ENCODE measurements around the gene GPA33.

GPA33 gene

GRCh38 chr1:167090314-167090942 lies at the start of gene GPA33:
Gene GPA33 (minus strand): TSS chr1:167090377. CDS start chr1:167090287, 90 bp downstream.
- Histone ChIP-seq H3K9ac (ENCODE audit: low read depth, low read length) (no peak within 1 kb of the TSS), H3K4me3 (ENCODE audit: low read depth, low read length) (no peak within 1 kb of the TSS), H3K27me3 (ENCODE audit: control insufficient read depth, insufficient read depth, low read length) (no peaks in the 10 kb centered on the region)

GRCh38 chr1:167138703-167139102 lies 48.5 kb upstream of the GPA33 start:
- Histone ChIP-seq H3K9me3 (ENCODE audit: control insufficient read depth, insufficient read depth, low read length) (no peaks in the 10 kb centered on the region), H3K36me3 (ENCODE audit: control insufficient read depth, insufficient read depth, low read length) (no peaks in the 10 kb centered on the region), H3K9ac (ENCODE audit: low read depth, low read length) (no peak overlapping the region), H3K4me3 (ENCODE audit: low read depth, low read length) (no peak overlapping the region), H3K4me1 (ENCODE audit: control insufficient read depth, insufficient read depth, low read length) (peaks cover 17% of the 10 kb centered on the region), H3K27me3 (ENCODE audit: control insufficient read depth, insufficient read depth, low read length) (peaks cover 3% of the 10 kb centered on the region)

More at GRCh38 chr1:167090314-167090942, at the start of gene GPA33:
- Histone ChIP-seq H3K36me3 (ENCODE audit: control insufficient read depth, insufficient read depth, low read length) (no peaks in the 10 kb centered on the region), H3K4me1 (ENCODE audit: control insufficient read depth, insufficient read depth, low read length) (peaks cover 3% of the 10 kb centered on the region), H3K9me3 (ENCODE audit: control insufficient read depth, insufficient read depth, low read length) (no peaks in the 10 kb centered on the region)

- peaks cover 17% of the 10 kb centered on the region for H3K4me1 ChIP-seq (ENCODE audit: control insufficient read depth, insufficient read depth, low read length)
- no peaks in the 10 kb centered on the region for H3K9me3 ChIP-seq (ENCODE audit: control insufficient read depth, insufficient read depth, low read length)
- peaks cover 3% of the 10 kb centered on the region for H3K27me3 ChIP-seq (ENCODE audit: control insufficient read depth, insufficient read depth, low read length)
- no peak overlapping the region for H3K4me3 ChIP-seq (ENCODE audit: low read depth, low read length)
- H3K9ac ChIP-seq (ENCODE audit: low read depth, low read length): no peak overlapping the region
- no peaks in the 10 kb centered on the region for H3K36me3 ChIP-seq (ENCODE audit: control insufficient read depth, insufficient read depth, low read length)
These were observed 47.8 kb upstream of the GPA33 start for GRCh38 chr1:167137793-167138510.

- H3K4me1 ChIP-seq (ENCODE audit: control insufficient read depth, insufficient read depth, low read length): peaks cover 17% of the 10 kb centered on the region
- no peaks in the 10 kb centered on the region for H3K9me3 ChIP-seq (ENCODE audit: control insufficient read depth, insufficient read depth, low read length)
- no peaks in the 10 kb centered on the region for H3K36me3 ChIP-seq (ENCODE audit: control insufficient read depth, insufficient read depth, low read length)
- H3K27me3 ChIP-seq (ENCODE audit: control insufficient read depth, insufficient read depth, low read length): peaks cover 3% of the 10 kb centered on the region
- H3K9ac ChIP-seq (ENCODE audit: low read depth, low read length): no peak overlapping the region
- no peak overlapping the region for H3K4me3 ChIP-seq (ENCODE audit: low read depth, low read length)
These were observed 47.2 kb upstream of the GPA33 start for GRCh38 chr1:167137332-167137781.

GRCh38 chr1:167136806-167137205 lies 46.6 kb upstream of the GPA33 start:
- Histone ChIP-seq H3K36me3 (ENCODE audit: control insufficient read depth, insufficient read depth, low read length) (no peaks in the 10 kb centered on the region), H3K4me3 (ENCODE audit: low read depth, low read length) (no peak overlapping the region), H3K9ac (ENCODE audit: low read depth, low read length) (no peak overlapping the region), H3K27me3 (ENCODE audit: control insufficient read depth, insufficient read depth, low read length) (peaks cover 3% of the 10 kb centered on the region), H3K4me1 (ENCODE audit: control insufficient read depth, insufficient read depth, low read length) (peaks cover 17% of the 10 kb centered on the region), H3K9me3 (ENCODE audit: control insufficient read depth, insufficient read depth, low read length) (no peaks in the 10 kb centered on the region)

- peaks cover 3% of the 10 kb centered on the region for H3K27me3 ChIP-seq (ENCODE audit: control insufficient read depth, insufficient read depth, low read length)
- H3K36me3 ChIP-seq (ENCODE audit: control insufficient read depth, insufficient read depth, low read length): no peaks in the 10 kb centered on the region
- H3K4me3 ChIP-seq (ENCODE audit: low read depth, low read length): no peak overlapping the region
- H3K4me1 ChIP-seq (ENCODE audit: control insufficient read depth, insufficient read depth, low read length): peaks cover 17% of the 10 kb centered on the region
- H3K9ac ChIP-seq (ENCODE audit: low read depth, low read length): no peak overlapping the region
- no peaks in the 10 kb centered on the region for H3K9me3 ChIP-seq (ENCODE audit: control insufficient read depth, insufficient read depth, low read length)
These were observed 46.0 kb upstream of the GPA33 start for GRCh38 chr1:167136191-167136614.

- peaks cover 3% of the 10 kb centered on the region for H3K27me3 ChIP-seq (ENCODE audit: control insufficient read depth, insufficient read depth, low read length)
- H3K4me3 ChIP-seq (ENCODE audit: low read depth, low read length): no peak overlapping the region
- H3K4me1 ChIP-seq (ENCODE audit: control insufficient read depth, insufficient read depth, low read length): peaks cover 17% of the 10 kb centered on the region
- H3K36me3 ChIP-seq (ENCODE audit: control insufficient read depth, insufficient read depth, low read length): no peaks in the 10 kb centered on the region
- H3K9ac ChIP-seq (ENCODE audit: low read depth, low read length): no peak overlapping the region
- H3K9me3 ChIP-seq (ENCODE audit: control insufficient read depth, insufficient read depth, low read length): no peaks in the 10 kb centered on the region
These were observed 45.2 kb upstream of the GPA33 start for GRCh38 chr1:167135281-167135840.

- H3K27me3 ChIP-seq (ENCODE audit: control insufficient read depth, insufficient read depth, low read length): peaks cover 3% of the 10 kb centered on the region
- no peaks in the 10 kb centered on the region for H3K9me3 ChIP-seq (ENCODE audit: control insufficient read depth, insufficient read depth, low read length)
- no peak overlapping the region for H3K4me3 ChIP-seq (ENCODE audit: low read depth, low read length)
- peaks cover 7% of the 10 kb centered on the region for H3K4me1 ChIP-seq (ENCODE audit: control insufficient read depth, insufficient read depth, low read length)
- H3K9ac ChIP-seq (ENCODE audit: low read depth, low read length): no peak overlapping the region
- no peaks in the 10 kb centered on the region for H3K36me3 ChIP-seq (ENCODE audit: control insufficient read depth, insufficient read depth, low read length)
These were observed 42.3 kb upstream of the GPA33 start for GRCh38 chr1:167132301-167133010.

- Histone ChIP-seq H3K27me3 (ENCODE audit: control insufficient read depth, insufficient read depth, low read length) (peaks cover 5% of the 10 kb centered on the region), H3K9ac (ENCODE audit: low read depth, low read length) (no peak overlapping the region), H3K9me3 (ENCODE audit: control insufficient read depth, insufficient read depth, low read length) (no peaks in the 10 kb centered on the region), H3K36me3 (ENCODE audit: control insufficient read depth, insufficient read depth, low read length) (no peaks in the 10 kb centered on the region), H3K4me3 (ENCODE audit: low read depth, low read length) (no peak overlapping the region), H3K4me1 (ENCODE audit: control insufficient read depth, insufficient read depth, low read length) (no peaks in the 10 kb centered on the region)
These were observed 40.8 kb upstream of the GPA33 start for GRCh38 chr1:167130829-167131510.

GRCh38 chr1:167128261-167129227 lies 38.4 kb upstream of the GPA33 start:
- H3K9ac ChIP-seq (ENCODE audit: low read depth, low read length): no peak overlapping the region

More at GRCh38 chr1:167128261-167129227, 38.4 kb upstream of the GPA33 start:
- Histone ChIP-seq H3K36me3 (ENCODE audit: control insufficient read depth, insufficient read depth, low read length) (no peaks in the 10 kb centered on the region), H3K9me3 (ENCODE audit: control insufficient read depth, insufficient read depth, low read length) (no peaks in the 10 kb centered on the region), H3K4me3 (ENCODE audit: low read depth, low read length) (no peak overlapping the region), H3K27me3 (ENCODE audit: control insufficient read depth, insufficient read depth, low read length) (peaks cover 2% of the 10 kb centered on the region), H3K4me1 (ENCODE audit: control insufficient read depth, insufficient read depth, low read length) (no peaks in the 10 kb centered on the region)

All from iPS-15b (cell line).